CD4-positive, alpha-beta T cell treated with Interleukin-17A for 4 hours (primary cell): ENCODE measurements around the gene LCE1C.

Experiments
- DNase-seq: peaks from one replicate; pipeline ENCODE4 v3.0.0-alpha.2; 2020; ENCODE audit warnings: mixed read lengths

LCE1C gene, protein sequence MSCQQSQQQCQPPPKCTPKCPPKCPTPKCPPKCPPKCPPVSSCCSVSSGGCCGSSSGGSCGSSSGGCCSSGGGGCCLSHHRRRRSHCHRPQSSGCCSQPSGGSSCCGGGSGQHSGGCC

DNA sequence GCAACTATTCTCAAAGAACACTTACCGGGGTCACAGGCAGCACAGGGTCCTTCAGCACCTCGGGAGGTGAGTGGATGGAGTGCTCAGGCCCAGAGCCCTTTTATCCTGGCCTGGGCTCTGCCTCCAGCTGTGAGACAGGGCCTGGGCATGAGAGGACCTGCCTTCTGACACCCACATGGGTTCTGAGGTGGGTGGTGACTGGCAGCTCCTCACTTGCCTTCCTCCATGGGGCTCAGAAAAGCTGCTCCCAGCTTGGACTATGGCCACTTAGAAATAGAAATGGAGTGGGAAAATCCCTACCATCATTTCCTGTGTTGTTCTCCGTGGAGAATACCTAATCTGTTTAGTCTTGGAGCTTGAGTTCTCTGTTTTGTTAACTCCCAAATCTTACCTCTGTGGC is at the start of gene LCE1C:
Gene LCE1C (minus strand): TSS at position 76 of the 400 bp plus-strand sequence. CDS start 1,173 bp downstream, outside the sequence.
- DNase-seq, result no peak

DNA sequence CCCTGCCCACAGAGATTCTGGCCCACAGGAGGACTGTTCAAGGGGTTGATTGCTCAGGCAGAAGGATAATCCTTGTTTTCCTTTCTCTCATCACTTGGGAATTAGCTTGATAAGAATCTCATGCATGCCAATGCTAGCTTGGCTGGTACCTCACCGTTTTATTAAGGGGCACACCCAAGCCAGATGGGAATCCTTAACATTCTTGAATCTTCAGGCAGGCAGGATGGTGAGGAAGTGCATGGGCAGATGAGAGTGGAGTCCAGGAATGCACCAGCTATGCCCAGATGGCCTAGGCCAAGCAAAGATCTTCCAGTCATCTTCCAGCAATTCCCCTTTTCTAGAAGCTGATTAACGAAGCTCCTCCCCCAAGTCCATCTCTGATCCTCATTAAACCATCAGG is 49.2 kb upstream of the LCE1C start:
- no peak for DNase-seq

DNA sequence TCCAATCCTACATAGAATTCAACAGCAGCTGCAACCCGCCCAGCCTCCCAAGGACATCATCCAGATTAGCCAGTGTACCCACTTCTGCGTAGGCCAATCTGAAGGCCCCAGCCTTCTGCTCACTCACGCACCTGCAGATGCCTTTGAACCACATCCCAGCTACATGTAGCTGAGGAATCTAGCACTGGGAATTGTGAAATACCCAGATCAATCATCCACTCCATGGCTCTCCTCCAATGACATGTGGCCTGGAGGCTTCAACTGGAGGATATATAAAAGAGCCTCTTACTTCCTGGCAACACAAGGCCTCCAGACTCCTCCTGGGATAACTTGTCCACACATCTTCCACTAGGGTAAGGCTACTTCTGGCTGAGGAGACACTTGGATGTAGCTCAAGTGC is 36.1 kb upstream of the LCE1C start, which contains the start of gene LCE6A:
Gene LCE6A (plus strand): TSS at position 301 of the 400 bp plus-strand sequence. CDS start 665 bp downstream, outside the sequence.
- no peak for DNase-seq

DNA sequence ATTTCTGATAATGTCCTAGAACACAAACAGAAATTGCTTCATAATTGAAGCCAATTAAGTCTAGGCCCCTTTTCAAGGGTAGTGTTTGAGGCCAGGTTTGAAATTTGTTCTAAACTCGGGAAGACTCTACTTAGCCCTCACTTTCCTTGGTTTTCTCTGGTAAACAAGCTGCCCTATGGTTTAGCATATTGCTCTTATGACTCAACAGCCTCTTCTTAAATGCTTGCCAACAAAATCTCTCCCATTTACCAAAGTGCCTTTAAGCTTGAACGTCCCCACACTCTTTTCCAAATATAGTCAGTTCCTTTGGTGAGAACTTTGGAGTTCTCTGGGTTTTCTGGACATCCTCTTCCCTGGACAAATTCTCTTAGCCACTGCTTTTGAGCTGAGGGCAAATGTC is 30.4 kb upstream of the LCE1C start:
- DNase-seq, result no peak

DNA sequence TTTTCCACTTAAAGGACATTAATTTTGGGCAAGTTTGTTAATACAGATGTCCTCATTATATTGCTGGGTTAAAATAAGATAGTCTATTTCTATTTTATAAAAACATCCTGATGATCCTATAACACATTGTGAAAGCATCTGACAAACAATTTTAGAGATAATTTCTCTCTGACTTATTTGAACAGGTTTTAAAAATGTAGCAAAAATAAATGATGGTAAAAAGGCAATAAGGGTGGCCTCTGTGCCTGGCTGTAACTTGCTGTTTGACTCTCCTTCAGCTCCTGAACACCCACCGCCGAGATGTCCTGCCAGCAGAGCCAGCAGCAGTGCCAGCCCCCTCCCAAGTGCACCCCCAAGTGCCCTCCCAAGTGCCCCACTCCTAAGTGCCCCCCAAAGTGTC is 20.7 kb upstream of the LCE1C start, which contains the start of gene LCE1A:
Gene LCE1A (plus strand): TSS at position 301 of the 400 bp plus-strand sequence. CDS start 0 bp downstream, at position 301.
- DNase-seq, result no peak

DNA sequence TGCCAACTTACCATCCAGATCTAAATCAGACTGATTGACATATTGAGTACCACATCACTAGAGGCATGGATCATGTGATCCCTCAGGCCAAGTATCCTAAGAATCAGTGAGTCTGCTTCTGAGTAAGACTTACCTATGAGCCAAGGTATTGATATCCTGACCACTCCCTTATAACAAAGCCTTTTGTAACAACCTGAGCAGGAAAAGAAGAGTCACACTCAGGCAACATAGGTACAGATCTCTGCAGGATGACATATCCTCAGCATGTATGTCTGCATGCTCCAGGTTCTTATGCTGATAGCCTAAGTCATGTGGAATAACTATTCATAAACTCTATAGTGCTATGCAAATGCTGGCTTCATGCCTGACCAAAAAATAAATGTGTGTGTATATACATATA is 18.5 kb upstream of the LCE1C start:
- no peak for DNase-seq

DNA sequence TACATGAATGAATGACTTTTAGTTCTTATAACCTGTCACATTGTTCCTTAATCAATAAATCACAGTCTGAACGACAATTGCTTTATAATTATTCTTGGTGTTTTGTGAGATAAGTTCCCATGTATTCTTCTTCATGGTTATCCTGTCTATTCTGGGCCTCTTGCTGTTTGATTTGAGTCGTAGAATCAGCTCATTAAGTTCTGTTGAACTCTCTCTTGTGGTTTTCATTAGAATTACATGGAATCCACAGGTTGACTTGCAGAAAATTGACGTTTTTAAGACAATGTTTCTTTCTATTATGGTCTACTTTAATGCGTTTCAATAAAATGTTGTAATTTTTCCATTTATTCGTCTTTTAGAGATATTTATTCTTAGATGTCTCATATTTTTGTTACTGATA is 16.8 kb upstream of the LCE1C start:
- DNase-seq, result no peak

DNA sequence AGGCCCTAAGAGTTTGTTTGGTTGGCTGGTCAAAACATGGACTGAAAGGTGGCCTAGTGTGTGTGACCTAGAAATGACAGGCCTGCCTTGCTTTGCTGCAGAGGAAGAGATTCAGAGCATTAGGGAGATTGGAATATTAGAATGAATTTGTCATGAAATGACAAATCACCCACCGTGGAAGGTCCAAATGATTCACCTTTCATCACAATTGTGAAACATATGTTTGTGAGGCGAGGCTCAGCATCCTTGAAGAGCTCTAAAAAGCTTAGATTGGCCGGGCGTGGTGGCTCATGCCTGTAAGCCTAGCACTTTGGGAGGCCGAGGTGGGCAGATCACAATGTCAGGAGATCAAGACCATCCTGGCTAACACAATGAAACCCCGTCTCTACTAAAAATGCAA is 10.9 kb upstream of the LCE1C start:
- no peak for DNase-seq

DNA sequence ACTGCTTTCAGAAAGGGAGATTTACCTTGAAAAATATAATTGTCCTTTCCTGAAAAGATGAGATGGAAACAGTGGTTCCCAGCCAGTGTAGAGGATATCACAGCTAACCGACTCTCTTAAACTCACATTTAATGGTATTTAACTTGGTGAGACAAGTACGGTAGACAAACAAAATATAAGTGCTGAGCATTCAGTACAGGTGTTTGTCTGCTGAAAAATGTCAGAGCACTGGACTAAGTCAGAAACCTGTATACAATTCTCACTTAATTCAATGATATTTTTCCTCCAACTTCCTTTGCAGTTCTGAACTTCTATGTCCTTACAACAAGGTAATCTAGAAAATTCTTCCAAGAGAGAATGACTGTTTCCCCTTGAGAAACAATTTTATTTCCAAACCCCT is 5.2 kb upstream of the LCE1C start, which contains the start of gene LCE1B:
Gene LCE1B (plus strand): TSS at position 301 of the 400 bp plus-strand sequence. CDS start 476 bp downstream, outside the sequence.
- no peak for DNase-seq

DNA sequence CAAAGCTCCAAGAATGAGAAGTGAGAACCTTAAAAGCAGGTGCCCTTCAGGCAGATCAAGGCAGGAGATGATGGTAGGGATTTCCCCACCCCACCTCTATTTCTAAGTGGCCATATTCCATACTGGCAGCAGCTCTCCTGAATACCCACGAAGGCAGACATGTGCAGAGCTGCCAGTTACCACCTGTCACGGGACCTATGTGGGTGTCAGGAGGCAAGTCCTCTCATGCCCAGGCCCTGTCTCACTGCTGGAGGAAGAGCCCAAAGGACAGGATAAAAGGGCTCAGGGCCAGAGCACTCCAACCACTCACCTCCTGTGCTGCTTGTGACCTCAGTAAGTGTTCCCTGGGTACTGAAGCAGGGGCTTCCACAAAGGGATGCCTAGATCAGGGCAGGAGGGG is 4.6 kb upstream of the LCE1C start:
- DNase-seq, result no peak

DNA sequence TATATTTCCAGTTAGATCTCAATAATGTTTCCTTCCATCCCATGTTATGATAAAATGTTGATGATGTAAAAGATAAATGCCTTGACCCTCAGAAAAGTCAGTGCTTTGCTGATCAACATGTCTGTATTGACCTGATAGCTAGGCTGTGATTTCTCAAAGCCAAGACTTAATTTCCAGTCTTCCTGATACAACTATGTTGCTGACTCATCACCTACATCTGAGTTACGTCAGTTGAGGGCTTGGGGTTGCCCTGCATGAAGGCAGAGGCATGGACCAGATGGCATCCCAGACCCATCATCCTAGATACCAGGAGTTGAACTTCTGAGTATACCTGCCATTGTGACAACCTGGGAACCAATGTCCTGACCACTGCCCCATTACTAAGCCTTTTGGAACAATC is 5.1 kb downstream of the LCE1C start:
- DNase-seq, result no peak

DNA sequence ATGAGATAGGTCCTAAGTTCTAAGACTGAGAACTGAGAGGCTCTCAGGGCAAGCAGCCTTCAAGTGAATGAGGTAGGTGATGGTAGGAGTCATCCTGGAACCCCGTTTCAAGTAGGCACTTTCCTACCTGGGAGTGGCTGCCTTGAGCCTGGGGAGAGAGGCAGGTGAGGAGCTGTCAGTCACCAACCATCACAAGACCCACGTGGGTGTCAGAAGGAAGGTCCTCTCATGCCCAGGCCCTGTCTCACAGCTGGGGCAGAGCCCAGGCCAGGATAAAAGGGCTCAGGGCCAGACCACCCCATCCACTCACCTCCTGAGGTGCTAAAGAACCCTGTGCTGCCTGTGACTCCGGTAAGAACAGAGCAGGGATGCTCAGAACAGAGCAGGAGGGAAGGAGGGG is 10.0 kb downstream of the LCE1C start, which contains the start of gene LCE1D:
Gene LCE1D (plus strand): TSS at position 301 of the 400 bp plus-strand sequence. CDS start 1,074 bp downstream, outside the sequence.
- no peak for DNase-seq

DNA sequence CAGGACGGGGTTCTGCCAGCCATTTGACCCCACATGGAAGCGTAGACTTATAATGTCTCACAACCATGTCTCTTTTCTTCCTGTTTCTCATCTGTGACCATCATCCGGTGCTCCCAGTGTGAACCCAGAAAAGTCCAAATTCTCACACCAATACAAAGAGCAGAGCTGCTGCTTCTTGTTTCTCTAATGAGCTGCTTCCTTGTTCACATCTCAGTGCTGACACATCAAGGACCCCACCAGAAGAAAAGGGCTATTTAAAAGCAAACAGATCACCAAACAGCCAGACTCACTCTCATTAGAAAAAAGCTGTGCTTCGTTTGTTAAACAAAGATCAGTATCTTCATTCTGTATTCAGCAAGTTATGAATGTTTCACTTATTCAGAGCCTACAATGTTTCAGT is 10.8 kb downstream of the LCE1C start:
- no peak for DNase-seq

DNA sequence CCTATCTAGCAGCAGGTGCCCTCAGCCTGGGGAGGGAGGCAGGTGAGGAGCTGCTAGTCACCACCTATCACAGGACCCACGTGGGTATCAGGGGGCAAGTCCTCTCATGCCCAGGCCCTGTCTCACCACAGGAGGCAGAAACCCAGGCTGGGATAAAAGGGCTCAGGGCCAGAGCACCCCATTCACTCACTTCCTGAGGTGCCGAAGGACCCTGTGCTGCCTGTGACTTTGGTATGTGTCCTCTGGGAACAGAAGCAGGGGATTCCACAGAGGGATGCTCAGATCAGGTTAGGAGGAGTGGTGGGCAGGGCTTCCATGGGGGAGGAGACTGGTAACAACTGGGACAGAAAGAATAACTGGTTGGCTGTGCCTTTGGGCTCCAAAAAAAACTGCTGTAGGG is 20.4 kb downstream of the LCE1C start, which contains the start of gene LCE1E:
Gene LCE1E (plus strand): TSS at position 181 of the 400 bp plus-strand sequence. CDS start 1,043 bp downstream, outside the sequence.
- no peak for DNase-seq

DNA sequence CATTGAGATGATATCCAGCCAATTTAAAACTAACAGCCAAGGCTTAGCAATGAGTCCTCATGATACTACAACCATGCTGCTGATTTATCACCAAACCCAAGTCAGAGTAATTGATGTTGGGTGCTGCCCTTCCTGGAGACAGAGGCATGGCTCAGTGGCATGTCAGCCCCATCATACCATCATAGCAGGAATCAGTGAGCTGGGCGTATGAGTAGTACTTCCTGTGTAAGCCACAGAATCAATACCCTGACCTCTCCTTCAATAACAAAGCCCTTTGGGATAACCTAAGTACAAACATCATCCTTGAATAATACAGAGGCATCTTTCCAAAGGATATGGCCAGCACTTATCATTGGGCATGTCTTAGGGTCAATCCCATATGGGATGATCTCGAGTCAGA is 23.4 kb downstream of the LCE1C start:
- no peak for DNase-seq

DNA sequence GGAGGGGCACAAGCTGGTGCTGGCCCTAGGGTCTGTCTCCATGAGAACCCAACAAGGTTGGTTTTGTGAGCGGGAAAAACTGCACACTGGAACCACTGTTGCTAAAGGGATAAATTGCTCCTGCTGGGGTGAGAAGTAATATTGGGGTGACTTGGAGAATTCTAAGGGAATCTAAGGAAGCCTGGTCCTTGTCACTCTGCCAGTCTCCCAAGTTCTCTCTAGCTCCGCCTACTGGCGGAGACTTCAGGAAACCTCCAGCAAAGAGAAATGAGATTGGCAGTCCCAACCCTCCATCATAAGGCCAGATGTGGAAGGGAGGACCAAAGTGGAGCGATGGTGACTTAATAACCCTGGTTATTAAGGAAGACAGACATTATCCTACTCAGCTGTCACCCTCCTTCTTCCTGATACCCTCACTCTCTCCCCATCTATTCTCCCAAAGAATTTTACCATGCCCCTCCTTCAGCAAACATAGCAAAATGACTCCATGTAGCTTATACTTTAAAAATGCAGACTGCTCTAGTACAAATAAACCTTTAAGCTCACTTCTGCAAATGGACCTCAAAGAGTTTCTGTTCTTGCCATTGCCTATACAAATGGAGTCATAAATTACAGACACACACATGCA is 28.8 kb downstream of the LCE1C start:
- no peak for DNase-seq

DNA sequence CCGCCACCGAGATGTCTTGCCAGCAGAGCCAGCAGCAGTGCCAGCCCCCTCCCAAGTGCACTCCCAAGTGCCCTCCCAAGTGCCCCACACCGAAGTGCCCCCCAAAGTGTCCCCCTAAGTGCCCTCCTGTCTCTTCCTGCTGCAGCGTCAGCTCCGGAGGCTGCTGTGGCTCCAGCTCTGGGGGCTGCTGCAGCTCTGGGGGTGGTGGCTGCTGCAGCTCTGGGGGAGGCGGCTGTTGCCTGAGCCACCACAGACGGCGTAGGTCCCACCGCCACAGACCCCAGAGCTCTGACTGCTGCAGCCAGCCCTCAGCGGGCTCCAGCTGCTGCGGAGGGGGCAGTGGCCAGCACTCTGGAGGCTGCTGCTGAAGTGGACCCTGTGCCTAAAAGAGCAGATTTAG is 30.1 kb downstream of the LCE1C start:
- DNase-seq, result no peak

DNA sequence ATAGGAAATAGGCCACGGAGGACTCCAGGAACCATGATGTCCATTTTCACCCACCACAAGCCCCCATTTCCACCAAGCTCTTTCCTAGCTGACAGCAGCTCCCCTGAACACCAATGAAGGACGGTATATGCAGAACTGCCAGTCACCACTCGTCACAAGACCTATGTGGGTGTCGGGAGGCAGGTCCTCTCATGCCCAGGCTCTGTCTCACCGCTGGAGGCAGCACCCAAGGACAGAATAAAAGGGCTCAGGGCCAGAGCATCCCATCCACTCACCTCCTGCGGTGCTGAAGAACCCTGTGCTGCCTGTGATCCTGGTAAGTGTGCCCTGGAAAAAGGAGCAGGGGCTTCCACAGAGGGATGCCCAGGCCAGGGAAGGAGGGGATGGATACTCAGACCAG is 31.6 kb downstream of the LCE1C start, which contains the start of gene LCE1F:
Gene LCE1F (plus strand): TSS at position 266 of the 400 bp plus-strand sequence. CDS start 1,232 bp downstream, outside the sequence.
- DNase-seq, result no peak

DNA sequence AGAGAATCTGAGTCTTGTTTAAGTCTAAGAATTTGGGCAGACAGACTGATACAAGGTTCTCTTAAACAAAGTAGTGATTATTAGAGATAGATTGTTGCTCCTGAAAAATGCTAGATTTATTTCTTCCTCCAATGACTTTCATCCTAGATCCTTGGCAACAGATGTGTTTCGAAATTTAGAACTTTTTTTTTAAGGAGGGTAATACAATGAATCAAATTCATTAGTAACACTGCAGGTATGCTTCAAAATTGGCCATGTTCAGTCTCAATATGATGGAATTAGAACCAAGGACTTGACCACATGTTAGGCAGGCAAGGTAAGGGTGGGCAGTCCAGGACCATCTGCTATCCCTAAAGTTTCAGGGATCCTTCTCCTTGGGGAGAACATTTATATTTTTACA is 36.0 kb downstream of the LCE1C start:
- DNase-seq, result no peak

DNA sequence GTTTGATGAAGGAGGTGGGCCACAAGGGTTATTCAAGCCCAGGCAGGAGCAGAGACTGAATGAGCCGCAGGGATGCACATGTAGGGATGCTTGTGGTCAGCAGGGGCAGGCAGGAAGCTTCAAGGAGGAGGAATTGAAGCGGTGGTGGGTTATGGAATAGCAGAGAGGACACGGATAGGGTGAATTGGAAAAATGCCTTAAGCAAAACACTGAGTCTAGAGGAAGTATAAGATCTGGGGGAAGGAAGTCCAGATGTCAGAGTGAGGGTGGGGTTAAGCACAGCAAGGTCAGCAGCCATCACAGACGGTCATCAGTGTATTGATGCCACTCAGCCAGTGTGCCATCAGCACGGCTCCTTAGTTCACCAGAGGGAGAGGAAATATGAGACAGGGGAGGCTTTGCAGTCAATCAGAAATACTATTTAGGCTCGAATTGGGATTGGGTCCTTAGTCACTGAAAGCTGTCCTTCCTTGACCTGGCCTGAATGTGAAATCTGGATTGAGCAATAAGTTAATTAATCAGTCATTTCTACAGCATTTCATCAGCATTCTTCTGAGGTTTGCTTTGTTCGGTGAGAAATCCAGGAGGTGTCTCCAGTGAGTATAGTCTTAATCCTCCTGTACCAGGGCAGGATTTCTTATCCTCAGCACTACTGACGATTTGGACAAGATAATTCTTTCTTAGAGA is 37.5 kb downstream of the LCE1C start:
- no peak for DNase-seq

DNA sequence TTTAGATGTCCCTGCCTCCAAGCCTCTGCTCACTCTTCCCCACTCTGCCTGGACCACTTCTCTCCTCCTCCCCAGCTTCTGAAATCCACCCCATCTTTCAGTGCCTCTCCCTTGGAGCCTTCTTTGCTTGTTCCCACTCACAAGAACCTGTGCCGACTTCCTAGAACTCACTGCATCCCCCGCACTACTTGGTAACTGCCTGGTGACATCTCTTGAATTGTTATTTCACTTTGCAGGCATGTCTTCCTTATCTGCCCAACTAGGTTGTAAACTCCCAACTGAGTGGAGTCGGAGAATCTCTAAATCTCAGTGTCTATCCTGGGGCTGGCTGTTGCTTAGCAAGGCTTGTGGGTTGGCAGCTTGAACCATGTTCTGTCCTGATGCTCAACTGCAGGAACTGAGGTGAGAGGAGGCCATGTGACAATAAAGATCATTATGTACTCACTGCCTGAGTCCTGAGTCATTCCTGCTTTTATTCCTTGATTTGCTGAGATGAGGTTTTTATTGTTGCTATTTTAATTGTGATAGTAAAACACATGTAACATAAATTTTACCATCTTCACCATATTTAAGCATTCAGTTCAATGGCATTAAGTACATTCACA is 44.7 kb downstream of the LCE1C start:
- no peak for DNase-seq

DNA sequence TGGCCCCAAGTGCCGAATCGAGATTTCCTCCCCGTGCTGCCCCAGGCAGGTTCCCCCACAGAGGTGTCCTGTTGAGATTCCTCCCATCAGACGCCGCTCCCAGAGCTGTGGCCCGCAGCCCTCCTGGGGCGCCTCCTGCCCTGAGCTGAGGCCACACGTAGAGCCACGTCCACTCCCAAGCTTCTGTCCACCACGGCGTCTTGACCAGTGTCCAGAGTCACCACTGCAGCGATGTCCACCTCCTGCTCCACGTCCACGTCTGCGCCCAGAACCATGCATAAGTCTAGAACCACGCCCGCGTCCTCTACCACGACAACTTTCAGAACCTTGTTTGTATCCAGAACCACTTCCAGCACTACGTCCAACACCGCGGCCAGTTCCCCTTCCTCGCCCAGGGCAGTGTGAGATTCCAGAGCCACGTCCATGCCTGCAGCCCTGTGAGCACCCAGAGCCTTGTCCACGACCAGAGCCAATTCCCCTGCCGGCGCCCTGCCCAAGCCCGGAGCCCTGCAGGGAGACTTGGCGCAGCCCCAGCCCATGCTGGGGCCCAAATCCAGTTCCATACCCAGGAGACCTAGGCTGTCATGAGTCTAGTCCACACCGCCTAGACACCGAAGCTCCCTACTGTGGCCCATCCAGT is 45.8 kb downstream of the LCE1C start:
- no peak for DNase-seq
